Uterus (tissue), 2 donors: ENCODE data around the gene NTRK2.

Source experiments
- CTCF ChIP-seq, 4 experiments: fragments of 200-600 bp in 2 of 4; fragments of 450-650 bp in 2 of 4; sonication (generic) in 2 of 4; IDR thresholded peaks; one replicate each; pipeline ENCODE4 v1.5.1; 2016 to 2019; ENCODE audit warnings: antibody characterized with exemption in 4 of 4, mild to moderate bottlenecking in 2 of 4, moderate library complexity in 1 of 4
- POLR2A ChIP-seq, 2 donors: fragments of 450-650 bp; IDR thresholded peaks; one replicate each; pipeline ENCODE4 v1.6.1; 2016; ENCODE audit warnings: antibody characterized with exemption in 2 of 2, mild to moderate bottlenecking in 1 of 2, moderate library complexity in 1 of 2

- TF ChIP-seq CTCF (IDR thresholded peaks at IDR 0.05) (no peak), POLR2A (IDR thresholded peaks at IDR 0.05) (no peak)
Observed at GRCh38 chr9:84863372-84863771, 193.8 kb downstream of the NTRK2 start.
